NCI-H2029 treated with DMSO at 0.1 percent for 48 hours (cell line): ENCODE data around the gene OR52D1.

Experiments
- DNase-seq: peaks from one replicate; lab custom pipeline; 2025; lab: John Stamatoyannopoulos, UW

Gene OR52D1

GRCh38 chr11:5488385-5488784 is at the start of gene OR52D1:
Gene OR52D1, plus strand, starts transcription at chr11:5488685. Its CDS starts 22 bp downstream, at chr11:5488707.
- DNase-seq = no peak

- no peak for DNase-seq
Observed at GRCh38 chr11:5441414-5441813, 47.1 kb upstream of the OR52D1 start, which contains the start of gene OR51I1. Gene OR51I1, minus strand, starts transcription at chr11:5441514. Its CDS starts 0 bp downstream, at chr11:5441514.

- no peak for DNase-seq
Observed at GRCh38 chr11:5443835-5444393, 44.6 kb upstream of the OR52D1 start.

- no peak for DNase-seq
Observed at GRCh38 chr11:5449023-5449422, 39.5 kb upstream of the OR52D1 start, which contains the start of gene OR51I2. Gene OR51I2, plus strand, starts transcription at chr11:5449323. Its CDS starts 4,166 bp downstream, at chr11:5453489.

- no peak for DNase-seq
Observed at GRCh38 chr11:5449432-5449831, 39.1 kb upstream of the OR52D1 start.

GRCh38 chr11:5460983-5461621 is 27.4 kb upstream of the OR52D1 start:
- no peak for DNase-seq

- DNase-seq = no peak
Observed at GRCh38 chr11:5467527-5467926, 21.0 kb upstream of the OR52D1 start.

- no peak for DNase-seq
Observed at GRCh38 chr11:5473921-5474320, 14.6 kb upstream of the OR52D1 start.

GRCh38 chr11:5476186-5476819 is 12.2 kb upstream of the OR52D1 start:
- peak; percentile 8 for DNase-seq

GRCh38 chr11:5486003-5486402 is 2.5 kb upstream of the OR52D1 start:
- DNase-seq = no peak

- no peak for DNase-seq
Observed at GRCh38 chr11:5486421-5486820, 2.1 kb upstream of the OR52D1 start.

GRCh38 chr11:5488798-5489399 is 414 bp downstream of the OR52D1 start:
- DNase-seq = no peak

- DNase-seq = no peak
Observed at GRCh38 chr11:5489576-5490357, 1.3 kb downstream of the OR52D1 start.

- no peak for DNase-seq
Observed at GRCh38 chr11:5499671-5500070, 11.2 kb downstream of the OR52D1 start.

- no peak for DNase-seq
Observed at GRCh38 chr11:5500393-5500801, 11.9 kb downstream of the OR52D1 start.

GRCh38 chr11:5504403-5504921 is 16.0 kb downstream of the OR52D1 start:
- no peak for DNase-seq

GRCh38 chr11:5505363-5506048 is 17.0 kb downstream of the OR52D1 start:
- DNase-seq = no peak

- no peak for DNase-seq
Observed at GRCh38 chr11:5507177-5507932, 18.9 kb downstream of the OR52D1 start.

GRCh38 chr11:5507933-5508305 is 19.4 kb downstream of the OR52D1 start:
- no peak for DNase-seq

- DNase-seq = no peak
Observed at GRCh38 chr11:5508605-5509004, 20.1 kb downstream of the OR52D1 start.

GRCh38 chr11:5509803-5510202 is 21.3 kb downstream of the OR52D1 start, which contains the start of gene UBQLN3:
Gene UBQLN3, minus strand, starts transcription at chr11:5509957. Its CDS starts 399 bp downstream, at chr11:5509558.
- DNase-seq = no peak
